GM21390 (cell line): ENCODE results near the gene ZNF670.

ENCODE experiments used
- ATAC-seq: cut with Tn5 transposase; IDR thresholded peaks from one replicate; pipeline ENCODE4 v1.9.1; 2021; ENCODE audit not compliant: unreplicated experiment

ZNF670 gene

DNA sequence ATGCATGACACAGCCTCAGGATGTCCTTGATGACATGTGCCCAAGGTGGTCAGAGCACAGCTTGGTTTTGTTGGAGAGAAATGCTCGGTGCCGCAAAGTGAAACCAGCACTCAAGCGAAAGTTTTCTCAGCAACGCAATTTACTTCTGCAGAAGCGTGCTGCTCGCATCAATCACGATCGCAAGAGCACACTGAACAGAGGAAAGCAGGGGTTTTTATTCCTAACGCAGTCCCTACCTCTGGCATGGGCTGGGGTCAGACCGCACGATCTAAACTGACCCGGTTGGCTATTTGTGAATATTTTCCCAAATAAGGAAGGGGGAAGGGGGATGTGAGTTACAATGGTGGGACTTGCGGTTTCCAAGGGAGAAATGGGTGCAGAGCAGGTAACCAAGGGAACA lies 26.4 kb upstream of the ZNF670 start:
- ATAC-seq = no peak

DNA sequence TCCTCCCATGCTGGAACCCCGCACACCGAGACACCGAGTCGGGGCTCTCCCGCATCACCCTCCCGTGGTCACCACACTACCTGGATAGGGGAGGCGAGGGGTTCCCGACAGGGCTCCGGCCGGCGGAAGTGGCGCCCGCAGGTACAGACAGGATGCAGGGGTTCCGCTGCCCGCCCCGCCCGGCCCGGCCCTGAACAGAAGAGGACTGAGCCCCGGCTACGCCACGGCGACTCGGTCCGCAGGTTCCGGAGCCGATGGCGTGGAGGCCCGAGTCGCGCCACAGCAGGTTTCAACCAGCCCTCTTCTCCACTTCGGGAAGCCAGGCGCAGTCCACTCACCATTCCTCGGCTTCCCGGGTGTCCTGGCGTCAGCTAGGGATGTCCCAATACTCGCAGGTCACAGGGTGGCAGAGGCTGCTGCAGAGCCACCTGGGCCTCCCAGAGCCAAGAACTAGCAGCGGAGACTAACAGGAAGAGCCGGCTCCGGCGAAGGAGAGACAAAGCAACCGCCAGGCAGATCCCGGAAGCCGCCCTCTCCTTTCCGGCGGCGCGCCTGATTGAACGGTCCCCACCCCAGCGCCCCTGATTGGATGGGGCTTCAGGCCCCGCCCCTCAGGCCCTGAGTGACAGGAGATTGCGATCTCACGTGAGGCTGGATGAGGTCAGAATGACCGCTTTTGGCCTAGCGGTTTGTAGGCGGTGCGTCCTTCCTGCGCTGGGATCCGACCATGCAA lies 25.4 kb upstream of the ZNF670 start, which contains the start of gene ZNF669:
Gene ZNF669 (minus strand): TSS at position 498 of the 733 bp plus-strand sequence. CDS start 157 bp downstream, at position 341.
- peak; percentile 100 for ATAC-seq

DNA sequence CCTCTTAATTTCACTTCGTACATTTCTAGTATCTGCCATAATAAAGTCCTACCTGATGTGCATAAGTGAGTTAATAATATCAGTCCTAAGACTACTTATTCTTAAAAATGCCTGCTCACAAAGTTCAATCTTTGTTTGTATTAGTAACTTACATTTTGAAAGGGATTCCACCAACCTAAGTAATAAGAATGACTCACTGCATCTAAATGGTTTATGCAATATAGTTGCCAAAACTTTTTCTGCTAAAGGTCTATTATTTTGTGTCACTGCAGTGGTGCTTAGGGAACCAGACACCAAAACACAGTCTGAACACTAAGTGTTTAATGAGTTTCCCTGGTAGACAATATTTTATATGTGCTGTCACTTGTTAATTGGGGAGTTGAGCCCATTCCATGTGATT lies 23.8 kb upstream of the ZNF670 start:
- no peak for ATAC-seq

DNA sequence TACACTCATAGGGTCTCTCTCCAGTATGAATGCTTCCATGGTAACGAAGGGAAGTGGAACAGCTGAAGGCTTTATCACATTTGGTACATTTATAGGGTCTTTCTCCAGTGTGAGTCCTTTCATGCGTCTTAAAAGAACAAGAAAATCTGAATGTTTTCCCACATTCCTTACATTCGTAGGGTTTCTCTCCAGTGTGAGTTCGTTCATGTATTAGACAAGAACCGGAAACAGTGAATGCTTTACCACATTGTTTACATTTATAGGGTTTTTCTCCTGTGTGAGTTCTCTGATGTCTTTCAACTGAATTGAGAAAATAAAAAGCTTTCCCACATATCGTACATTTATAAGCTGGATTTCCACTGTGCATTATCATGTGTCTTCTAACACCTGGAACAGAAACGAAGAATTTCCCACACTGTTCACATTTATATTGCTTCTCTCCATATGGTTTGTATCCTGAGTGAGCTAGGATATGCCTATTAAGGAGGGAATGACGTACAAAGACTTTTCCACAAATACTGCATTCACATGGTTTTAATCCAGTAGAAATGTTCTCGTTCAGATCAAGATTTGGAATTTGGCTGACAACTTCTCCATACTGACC lies 22.2 kb upstream of the ZNF670 start:
- no peak for ATAC-seq

DNA sequence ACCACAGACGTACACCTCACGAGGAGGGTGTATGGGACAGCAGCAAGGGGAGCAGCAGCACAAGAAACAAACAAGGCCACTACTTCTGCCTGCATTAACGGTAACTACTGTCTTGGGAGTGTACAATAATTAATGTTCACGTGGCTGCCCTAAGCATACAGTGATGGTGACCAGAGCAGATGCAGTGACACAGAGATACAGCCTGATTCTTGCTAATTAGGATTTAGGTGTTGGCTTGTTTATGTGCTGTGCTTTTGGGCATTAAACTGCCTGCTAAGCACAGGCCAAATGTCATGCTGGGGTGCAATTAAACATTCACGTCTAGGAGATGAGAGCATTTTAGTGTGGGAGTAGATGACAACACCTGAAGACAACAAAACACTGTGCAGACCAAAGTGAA lies 18.3 kb upstream of the ZNF670 start:
- no peak for ATAC-seq

DNA sequence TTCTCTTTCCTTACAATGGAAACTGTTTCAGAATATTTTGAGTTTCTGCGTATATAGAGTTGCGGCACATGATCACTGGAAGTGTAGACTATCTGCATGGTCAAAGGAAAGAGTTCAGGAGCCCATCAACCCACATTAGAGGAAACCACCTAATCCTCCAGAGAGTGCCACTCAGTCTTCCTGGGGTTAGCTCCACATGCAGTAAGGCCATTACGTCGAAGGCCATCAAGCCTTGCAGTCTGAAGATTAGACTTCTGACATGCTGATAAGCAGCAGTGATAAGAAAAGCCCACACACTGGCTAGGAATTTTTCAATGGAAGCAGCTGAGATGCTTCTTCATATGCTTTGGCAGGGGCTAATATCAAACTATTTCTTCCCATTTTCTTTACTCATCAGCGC lies 17.9 kb upstream of the ZNF670 start:
- ATAC-seq = no peak

DNA sequence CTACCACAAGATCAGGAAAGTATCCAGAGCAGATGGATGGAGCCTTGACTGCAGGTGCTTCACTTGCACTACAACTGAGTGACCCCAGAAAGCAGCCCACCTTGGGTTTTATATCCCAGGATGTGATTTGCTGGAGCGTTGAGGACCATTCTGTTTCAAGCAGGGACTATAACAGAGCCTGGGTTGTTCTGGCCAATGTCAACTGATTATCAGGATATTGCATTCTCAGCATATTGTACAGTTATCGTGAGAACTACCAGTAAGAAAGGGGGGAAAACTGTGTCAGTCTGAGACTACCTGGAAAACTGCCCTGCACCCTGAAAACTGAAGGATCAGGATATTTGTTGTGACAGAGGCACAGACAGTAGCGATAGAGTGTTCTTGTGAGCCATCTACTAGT lies 17.5 kb upstream of the ZNF670 start:
- ATAC-seq = no peak

DNA sequence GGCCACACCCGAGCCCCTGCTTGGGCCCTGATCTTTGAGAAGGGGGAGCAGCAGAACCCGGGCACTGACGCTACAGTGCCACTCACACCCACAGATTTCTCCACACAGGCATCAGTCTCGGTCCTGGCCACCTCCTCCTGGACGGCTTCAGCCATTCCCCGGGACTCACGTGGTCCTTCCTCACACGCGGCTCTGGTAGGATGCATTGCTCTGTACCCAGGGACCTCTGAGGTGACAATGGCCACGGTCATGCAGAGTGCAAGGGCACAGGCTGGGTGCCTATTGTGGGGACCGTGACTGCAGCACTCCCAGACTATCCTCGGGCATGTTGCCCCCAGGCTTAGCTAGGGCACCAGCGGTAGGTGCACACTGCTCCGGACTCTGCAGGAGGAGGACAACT lies 11.8 kb upstream of the ZNF670 start:
- no peak for ATAC-seq

DNA sequence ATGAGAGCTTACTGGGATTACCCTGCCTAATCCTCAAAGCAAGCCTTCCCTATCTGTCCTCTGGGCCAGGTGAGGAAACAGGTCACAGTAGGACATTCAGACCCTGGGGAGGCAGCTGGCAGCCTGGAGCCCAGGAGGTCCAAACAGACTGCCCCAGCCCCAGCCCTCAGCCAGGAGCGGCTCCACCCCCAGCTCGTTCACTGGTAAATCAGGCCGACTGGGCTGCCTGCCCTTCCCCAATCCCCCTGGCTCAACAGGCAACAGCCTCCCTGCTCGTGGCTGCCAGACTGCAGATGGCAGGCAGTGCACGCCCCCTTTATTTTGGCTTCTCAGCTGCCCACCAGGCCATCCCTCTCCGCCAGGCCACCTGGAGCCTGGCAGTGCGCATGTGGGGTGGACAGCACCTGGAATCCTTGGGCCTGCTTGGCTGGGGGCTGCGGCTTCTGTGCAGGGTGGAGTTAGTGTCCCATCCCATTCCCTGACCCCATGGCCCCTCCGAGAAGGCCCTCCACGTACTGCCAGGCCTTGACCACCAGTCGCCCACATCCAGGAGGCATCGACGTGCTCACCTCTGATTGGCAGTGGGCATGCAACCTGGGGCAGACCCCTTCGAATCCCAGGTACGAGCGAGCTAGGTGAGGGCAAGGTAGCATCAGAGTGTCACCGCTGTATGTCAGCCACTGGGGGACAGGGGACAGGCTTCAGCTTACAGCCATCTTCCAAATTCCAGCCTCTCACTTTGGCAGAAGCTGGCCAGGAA lies 11.2 kb upstream of the ZNF670 start:
- no peak for ATAC-seq

DNA sequence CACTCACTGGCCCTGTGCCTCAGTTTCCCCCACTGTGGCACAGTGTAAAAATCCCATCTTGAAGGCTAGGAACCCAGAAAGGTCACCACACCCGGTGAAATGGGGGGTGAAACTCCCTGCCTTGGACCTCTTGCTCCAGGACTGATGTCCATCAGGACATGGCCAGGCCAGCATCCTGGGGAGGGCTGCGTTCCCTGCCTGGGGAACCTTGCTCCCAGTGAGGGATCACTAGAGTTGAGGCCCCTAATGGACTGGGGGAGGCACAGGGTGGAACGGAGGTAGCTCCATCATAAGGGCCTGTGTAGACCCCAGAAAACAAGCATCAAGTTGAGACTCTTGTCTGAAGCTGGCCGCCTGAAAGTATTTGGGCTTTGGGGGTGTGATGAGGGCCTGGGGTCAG lies 10.4 kb upstream of the ZNF670 start:
- ATAC-seq = no peak

DNA sequence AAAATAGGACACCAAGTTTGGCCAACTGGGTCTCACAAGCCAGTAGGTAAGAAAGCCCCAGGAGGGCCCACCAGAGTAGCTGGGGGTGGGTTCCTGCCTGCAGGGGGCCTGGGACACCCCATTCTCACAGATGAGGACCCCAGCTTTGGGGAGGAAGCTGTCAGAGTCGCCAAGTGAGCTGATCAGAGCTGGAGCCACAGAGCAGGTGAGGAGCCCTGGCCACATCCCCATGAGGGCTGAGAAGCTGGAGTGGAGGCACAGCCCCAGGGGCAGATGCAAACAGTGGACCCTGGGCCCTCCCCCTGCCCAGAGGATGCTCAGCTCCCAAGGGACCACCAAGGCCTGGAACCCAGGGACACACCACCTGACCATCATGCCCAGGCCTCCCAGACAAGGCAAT lies 8.6 kb upstream of the ZNF670 start:
- no peak for ATAC-seq

DNA sequence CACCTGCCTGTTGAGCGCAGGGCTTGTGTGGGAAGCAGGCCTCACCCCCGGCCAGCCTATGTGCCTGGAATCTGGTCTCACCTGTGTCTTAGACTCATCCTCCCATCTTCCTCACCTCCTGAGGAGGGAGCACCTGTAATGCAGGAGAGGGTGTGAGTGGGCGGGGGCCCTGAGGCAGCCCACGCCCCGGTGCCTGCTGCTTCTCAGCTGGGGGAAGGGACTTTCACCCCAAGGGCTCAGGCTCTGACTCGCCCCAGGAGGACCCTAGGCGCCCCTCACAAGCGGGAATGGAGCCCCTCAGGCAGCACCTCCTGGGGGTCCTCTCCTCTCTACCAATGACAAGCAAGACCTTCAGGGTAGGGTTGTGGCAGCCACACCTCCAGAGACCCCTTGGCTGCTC lies 6.7 kb upstream of the ZNF670 start:
- ATAC-seq = no peak

DNA sequence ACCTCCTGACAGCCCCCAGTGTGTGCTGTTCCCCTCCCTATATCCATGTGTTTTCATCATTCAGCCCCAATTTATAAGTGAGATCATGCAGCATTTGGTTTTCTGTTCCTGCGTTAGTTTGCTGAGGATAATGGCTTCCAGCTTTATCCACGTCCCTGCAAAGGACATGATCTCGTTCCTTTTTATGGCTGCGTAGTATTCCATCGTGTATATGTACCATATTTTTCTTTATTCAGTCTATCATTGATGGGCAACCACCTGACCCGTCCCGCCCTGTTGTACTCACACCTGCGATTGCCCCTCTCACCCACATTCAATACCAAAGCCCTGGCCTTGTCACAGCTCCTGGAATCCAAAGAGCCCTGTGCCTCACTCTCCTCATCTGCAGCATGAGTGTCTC lies 6.2 kb upstream of the ZNF670 start:
- ATAC-seq = no peak

DNA sequence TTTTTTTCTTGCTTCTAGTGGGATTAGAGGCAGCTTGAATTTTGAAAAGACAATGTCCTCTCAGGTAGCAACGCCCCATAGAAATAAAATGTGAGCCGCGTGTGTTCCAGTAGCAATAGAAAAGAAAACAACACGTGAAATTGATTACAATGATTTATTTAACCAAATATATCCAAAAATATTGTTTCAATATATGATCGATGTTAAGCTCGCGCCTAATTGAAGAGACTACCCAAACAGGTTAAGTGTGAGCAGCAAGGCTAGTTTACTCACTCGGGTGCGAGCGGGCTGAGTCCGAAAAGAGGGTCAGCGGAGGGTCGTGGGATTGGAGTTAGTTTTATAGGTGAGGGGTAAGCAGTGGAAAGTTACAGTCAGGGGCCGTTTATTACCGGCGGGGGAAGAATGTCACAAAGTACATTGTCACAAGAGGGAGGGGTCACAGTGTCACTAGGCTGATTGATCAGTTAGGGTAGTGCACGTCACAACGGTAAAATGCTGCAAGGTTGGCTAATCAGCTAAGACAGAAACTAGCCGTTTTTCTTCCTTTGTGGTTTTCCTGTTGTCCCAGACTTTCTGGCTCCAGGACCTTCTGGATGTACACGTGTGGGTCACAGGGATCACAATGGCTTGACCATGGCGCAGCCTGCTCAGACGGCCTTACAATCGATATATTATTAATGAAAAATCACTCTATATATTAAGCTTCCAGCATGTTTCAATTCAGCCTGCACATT lies 697 bp upstream of the ZNF670 start:
- ATAC-seq = no peak

DNA sequence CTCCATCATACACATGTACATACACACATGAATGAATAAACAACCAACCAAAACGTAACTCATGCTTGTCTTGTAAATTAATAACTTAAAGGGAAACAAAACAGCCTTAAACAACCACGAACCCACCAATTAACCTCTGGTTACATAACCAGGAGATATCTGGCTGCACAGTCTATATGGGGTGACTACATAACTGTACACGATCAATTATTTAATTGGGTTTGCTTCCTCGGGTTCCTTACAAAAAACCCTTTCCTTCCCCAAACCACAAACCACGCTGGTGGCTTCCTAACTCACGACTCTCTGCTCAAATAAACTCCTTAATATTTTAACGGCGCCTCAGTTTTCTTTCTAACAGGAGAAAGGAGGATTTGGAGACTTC lies 744 bp downstream of the ZNF670 start:
- ATAC-seq = no peak

DNA sequence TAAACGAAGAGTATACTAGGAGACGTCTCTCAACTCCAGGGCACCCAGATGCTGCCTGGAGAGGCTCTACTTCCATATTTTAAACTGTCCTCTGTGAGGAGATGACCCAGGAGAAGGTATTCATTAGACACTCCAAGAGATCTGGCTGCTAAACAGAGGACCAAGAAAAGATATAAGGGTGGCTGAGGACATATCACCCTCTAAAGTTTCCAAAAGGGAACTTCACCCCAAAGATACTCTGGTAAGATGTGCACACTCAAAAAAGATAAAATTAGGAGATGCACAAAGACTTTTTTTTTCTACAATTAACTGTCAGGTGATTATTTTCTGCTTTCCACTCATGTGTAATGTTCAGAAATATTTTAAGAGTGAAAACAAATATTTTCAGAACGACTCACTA lies 1.4 kb downstream of the ZNF670 start:
- ATAC-seq = no peak

DNA sequence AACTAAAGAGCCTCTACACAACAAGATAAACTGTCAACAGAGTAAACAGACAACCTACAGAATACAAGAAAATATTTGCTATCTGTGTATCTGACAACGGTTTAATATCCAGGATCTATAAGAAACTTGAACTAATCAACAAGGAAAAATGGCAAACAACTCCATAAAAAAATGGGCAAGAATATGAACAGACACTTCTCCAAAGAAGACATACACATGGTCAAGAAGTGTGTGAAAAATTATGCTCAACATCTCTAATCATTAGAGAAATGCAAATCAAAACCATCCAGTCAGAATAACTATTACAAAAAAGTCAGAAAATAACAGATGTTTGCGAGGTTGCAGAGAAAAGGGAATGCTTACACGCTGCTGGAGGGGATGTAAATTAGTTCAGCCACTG lies 8.0 kb downstream of the ZNF670 start:
- ATAC-seq = no peak

DNA sequence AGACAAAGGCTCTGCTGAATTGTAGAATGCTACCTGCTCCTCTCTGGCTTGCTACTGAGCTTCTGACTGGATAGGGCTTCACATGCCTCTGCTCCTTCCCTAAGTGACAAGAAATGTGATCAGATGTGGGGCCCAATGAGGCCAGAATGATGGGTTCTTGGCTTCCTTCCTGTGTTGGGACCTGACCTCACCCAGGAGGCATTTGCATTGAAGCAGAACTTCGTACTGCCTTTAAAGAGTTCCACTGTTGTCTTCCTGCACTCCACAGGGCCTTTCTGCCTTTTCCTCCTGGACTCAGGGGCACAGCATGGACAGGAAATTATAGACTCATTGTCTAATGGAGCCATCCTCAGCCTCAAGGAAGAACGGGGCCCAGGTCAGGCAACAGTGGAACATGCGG lies 14.3 kb downstream of the ZNF670 start:
- ATAC-seq = no peak

DNA sequence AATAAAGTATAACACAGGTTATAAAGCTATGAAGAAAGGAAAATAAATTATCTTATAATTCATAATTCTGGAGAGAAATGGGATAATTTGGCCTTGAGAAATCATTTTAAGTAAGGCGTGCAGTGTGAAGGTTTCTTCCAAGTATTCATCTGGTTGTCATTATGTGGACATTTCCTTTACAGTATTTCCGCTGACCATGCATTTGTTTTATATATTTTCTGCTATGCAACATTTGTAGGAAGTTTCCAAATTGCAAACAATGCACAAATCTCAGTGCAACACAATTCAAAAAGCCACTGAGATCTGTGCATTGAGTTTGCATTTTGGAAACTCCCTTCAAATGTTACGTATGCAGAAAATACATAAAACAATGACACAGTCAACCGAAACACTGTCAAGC lies 17.8 kb downstream of the ZNF670 start:
- ATAC-seq = no peak

DNA sequence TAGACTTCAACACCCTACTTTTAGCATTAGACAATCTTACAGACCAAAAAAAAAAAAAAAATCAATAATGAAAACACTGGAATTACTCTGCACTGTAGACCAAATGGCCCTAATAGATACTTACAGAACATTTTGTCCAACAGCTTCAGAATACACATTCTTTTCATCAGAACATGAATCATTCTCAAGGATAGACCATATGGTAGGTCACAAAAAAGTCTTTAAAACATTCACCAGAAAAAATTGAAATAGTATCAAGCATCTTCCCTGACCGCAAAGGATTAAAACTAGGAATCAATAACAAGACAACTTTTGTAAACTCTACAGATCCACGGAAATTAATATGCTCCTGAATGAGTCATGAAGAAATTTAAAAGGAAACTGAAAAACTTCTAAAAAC lies 22.5 kb downstream of the ZNF670 start:
- no peak for ATAC-seq

DNA sequence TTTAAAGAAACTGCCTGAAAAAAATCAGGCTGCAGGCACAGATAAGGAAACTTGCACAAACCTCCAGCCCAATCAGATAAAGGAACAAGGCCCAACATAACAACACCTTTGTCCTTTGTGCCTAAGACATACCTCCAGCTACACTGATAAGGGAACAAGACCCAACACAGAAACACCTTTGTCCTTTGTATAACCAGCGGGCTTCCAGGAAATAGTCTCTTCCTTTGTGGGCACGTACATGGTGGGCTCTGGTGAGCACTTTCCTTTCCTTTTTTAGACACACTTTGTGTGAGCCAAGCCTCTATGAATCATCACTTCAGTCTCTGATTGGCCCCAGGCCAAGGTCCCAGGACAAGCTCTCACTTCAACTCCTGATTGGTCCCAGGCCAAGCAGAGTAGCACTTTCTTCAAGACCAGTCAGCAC lies 23.6 kb downstream of the ZNF670 start:
- ATAC-seq = no peak

DNA sequence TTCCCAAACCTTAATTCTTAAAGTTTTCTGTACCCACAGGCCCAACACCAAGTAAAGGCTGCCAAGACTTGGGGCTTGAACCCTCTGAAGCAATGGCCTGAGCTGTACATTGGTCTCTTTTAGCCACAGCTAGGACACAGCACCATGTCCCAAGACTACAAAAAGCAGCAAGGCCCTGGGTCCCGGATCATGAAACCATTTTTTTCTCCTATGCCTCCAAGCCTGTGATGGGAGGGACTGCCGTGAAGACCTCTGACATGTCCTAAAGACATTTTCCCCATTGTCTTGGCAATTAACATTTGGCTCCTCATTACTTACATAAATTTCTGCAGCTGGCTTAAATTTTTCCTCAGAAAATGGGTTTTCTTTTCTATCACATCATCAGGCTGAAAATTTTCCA lies 30.9 kb downstream of the ZNF670 start:
- ATAC-seq = no peak
